Measurements from ENCODE around the gene CDH23. TPM values are rescaled to one million over a fixed set of nuclear protein-coding genes. Genes with fewer than 3 reads are reported as not detected.
A peak's percentile ranks its signal among the peaks of the same experiment; 100 is the strongest.

CDH23 gene
- total and polyA plus RNA-seq, 9 of the 15 experiments (the other 6 are each of a cell fraction or from before 2014, with no cell fraction given): 0.18 to 1.2 (median 0.47) TPM

- H3K4me2 ChIP-seq (ENCODE audit: insufficient read depth, low read length): no peak overlapping the region
- DNase-seq (ENCODE audit: extremely low read depth in 1 of 4, low spot score in 3 of 4) (no peak), FAIRE-seq (no peak), ATAC-seq (no peak)
- H3K4me3 ChIP-seq: no peak overlapping the region
- no peak overlapping the region for H3K9ac ChIP-seq (ENCODE audit: insufficient read depth in 1 of 2, low read depth in 2 of 2, low read length in 2 of 2)
- H3K36me3 ChIP-seq (ENCODE audit: control insufficient read depth, insufficient read depth, low read length): no peaks in the 10 kb centered on the region
- H3K27me3 ChIP-seq (ENCODE audit: control insufficient read depth in 2 of 2, insufficient read depth in 2 of 2, low read length in 2 of 2): peaks cover 2 to 6% of the 10 kb centered on the region in 2 experiments; a peak in 1 of 5 replicates
- no peaks in the 10 kb centered on the region for H3K79me2 ChIP-seq (ENCODE audit: control insufficient read depth, insufficient read depth, low read length)
- 9% methylated on average over 3 of the region's 3 CpGs for WGBS (ENCODE audit: insufficient coverage, low coverage, missing lambda C conversion rate)
- TF ChIP-seq BCOR (IDR thresholded peaks at IDR 0.05): peak; percentile 69
- no peak for TF ChIP-seq SAFB (IDR thresholded peaks at IDR 0.05; ENCODE audit: borderline replicate concordance, low read depth, low read length)
- TF ChIP-seq GABPB1 (CRISPR knock-in tag; IDR thresholded peaks at IDR 0.05): 0 out of 2 replicates have a peak, but pooled peaks have one; percentile 24
- TF ChIP-seq HMG20B (CRISPR knock-in tag; IDR thresholded peaks at IDR 0.05): no peak
- TF ChIP-seq CHD4 (IDR thresholded peaks at IDR 0.05; ENCODE audit: insufficient read depth, insufficient replicate concordance, low read depth, low read length, poor library complexity, severe bottlenecking): peak; percentile 53
- TF ChIP-seq IRF9 (tag; IDR thresholded peaks at IDR 0.05): no peak
- 0 out of 2 replicates have a peak, but pooled peaks have one; percentile 20 for TF ChIP-seq HDAC2 (IDR thresholded peaks at IDR 0.05)
- TF ChIP-seq RBM25 (IDR thresholded peaks at IDR 0.05; ENCODE audit: low read depth, low read length, severe bottlenecking): peak; percentile 40
- TF ChIP-seq KDM1A (IDR thresholded peaks at IDR 0.05): peak in 1 of 2 experiments; percentile 48; a peak in 1 of 4 replicates
- TF ChIP-seq DACH1 (IDR thresholded peaks at IDR 0.05; ENCODE audit: partially characterized antibody): no peak
- H3K27ac ChIP-seq (ENCODE audit: extremely low read depth, low read depth, low read length): no peak overlapping the region
- H2AFZ ChIP-seq (ENCODE audit: low read depth, low read length): no peak overlapping the region
- no peaks in the 10 kb centered on the region for H3K9me3 ChIP-seq (replicated peaks; ENCODE audit: control insufficient read depth, insufficient read depth, low read depth, low read length)
- intact Hi-C loops (cut with micrococcal nuclease): no loop called here
- POLR2A ChIA-PET: no interaction called here
- in situ Hi-C loops (cut with MboI): no loop called here
- H3K9me1 ChIP-seq (ENCODE audit: control insufficient read depth, insufficient read depth, low read length): no peaks in the 10 kb centered on the region
- no peaks in the 10 kb centered on the region for H4K20me1 ChIP-seq (replicated peaks; ENCODE audit: control insufficient read depth, insufficient read depth, low read length)
- no TSS peak for BruUV-seq (replicated peaks)
- H3K4me1 ChIP-seq (replicated peaks in 1 of 2; ENCODE audit: control insufficient read depth in 2 of 2, insufficient read depth in 2 of 2, low read length in 2 of 2): peaks cover 10 to 18% of the 10 kb centered on the region in 2 experiments; a peak in 4 of 5 replicates
- CTCF ChIA-PET (ENCODE audit: low intra/inter-chr PET ratio): no interaction called here
These were observed 155.2 kb downstream of the CDH23 start for GRCh38 chr10:71551970-71552369.
